Activated B cell treated with CpG ODN at 0.5 μM for 24 hours (primary cell): ENCODE measurements around the gene MXD3. TPM values are rescaled to one million over a fixed set of nuclear protein-coding genes. Genes with fewer than 3 reads are reported as not detected.
"Not testable (repeated sequence)": the region's sequence is repeated elsewhere in the genome, so short reads cannot be mapped to it uniquely, and the experiment has no call there.

ENCODE experiments used
- ATAC-seq: fragments of 200-7000 bp; cut with Tn5 transposase; one replicate; pipeline ENCODE4 v1.10.0; 2021; ENCODE audit warnings: low read depth, mild to moderate bottlenecking, moderate library complexity
- CTCF ChIA-PET: fragments of 350-600 bp; sonication (Branson Sonifier 250); formaldehyde crosslinking; loops from one replicate; lab custom pipeline; 2021; ENCODE audit warnings: antibody characterized with exemption; lab: Charles Lee
- POLR2A ChIA-PET: fragments of 350-600 bp; sonication (Branson Sonifier 250); formaldehyde crosslinking; loops from one replicate; lab custom pipeline; 2021; ENCODE audit warnings: antibody characterized with exemption; lab: Charles Lee
- DNase-seq: peaks from one replicate; pipeline ENCODE4 v3.0.0; 2022
- H3K27ac Mint-ChIP-seq: one replicate; pipeline ENCODE4 v1.8.0; 2020; ENCODE audit warnings: mixed read lengths
- H3K27me3 Mint-ChIP-seq: one replicate; pipeline ENCODE4 v1.8.0; 2021; ENCODE audit warnings: mixed read lengths
- H3K36me3 Mint-ChIP-seq: one replicate; pipeline ENCODE4 v1.8.0; 2021; ENCODE audit warnings: low read depth, mixed read lengths
- H3K4me1 Mint-ChIP-seq: one replicate; pipeline ENCODE4 v1.8.0; 2021; ENCODE audit warnings: mixed read lengths
- H3K4me3 Mint-ChIP-seq: one replicate; pipeline ENCODE4 v1.8.0; 2020; ENCODE audit warnings: mild to moderate bottlenecking, mixed read lengths
- H3K9me3 Mint-ChIP-seq: one replicate; pipeline ENCODE4 v1.8.0; 2020; ENCODE audit warnings: mixed read lengths
- intact Hi-C: fragments of 100-400 bp; cut with micrococcal nuclease; formaldehyde crosslinking; loops from one replicate; pipeline ENCODE4 v1.15.1; 2024
- total RNA-seq: library from RNA; stranded (reverse); gene quantifications from 2 replicates; pipeline ENCODE4 v1.2.3, GENCODE V29; 2022
- TF ChIP-seq, protein P1 (sequence below): fragments of 200-600 bp; IDR thresholded peaks from one replicate; pipeline ENCODE4 v1.8.0; 2022; ENCODE audit warnings: antibody characterized with exemption, mild to moderate bottlenecking

Gene MXD3, protein sequence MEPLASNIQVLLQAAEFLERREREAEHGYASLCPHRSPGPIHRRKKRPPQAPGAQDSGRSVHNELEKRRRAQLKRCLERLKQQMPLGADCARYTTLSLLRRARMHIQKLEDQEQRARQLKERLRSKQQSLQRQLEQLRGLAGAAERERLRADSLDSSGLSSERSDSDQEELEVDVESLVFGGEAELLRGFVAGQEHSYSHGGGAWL
- 7.6 and 9.1 TPM in 2 replicates for total RNA-seq

DNA sequence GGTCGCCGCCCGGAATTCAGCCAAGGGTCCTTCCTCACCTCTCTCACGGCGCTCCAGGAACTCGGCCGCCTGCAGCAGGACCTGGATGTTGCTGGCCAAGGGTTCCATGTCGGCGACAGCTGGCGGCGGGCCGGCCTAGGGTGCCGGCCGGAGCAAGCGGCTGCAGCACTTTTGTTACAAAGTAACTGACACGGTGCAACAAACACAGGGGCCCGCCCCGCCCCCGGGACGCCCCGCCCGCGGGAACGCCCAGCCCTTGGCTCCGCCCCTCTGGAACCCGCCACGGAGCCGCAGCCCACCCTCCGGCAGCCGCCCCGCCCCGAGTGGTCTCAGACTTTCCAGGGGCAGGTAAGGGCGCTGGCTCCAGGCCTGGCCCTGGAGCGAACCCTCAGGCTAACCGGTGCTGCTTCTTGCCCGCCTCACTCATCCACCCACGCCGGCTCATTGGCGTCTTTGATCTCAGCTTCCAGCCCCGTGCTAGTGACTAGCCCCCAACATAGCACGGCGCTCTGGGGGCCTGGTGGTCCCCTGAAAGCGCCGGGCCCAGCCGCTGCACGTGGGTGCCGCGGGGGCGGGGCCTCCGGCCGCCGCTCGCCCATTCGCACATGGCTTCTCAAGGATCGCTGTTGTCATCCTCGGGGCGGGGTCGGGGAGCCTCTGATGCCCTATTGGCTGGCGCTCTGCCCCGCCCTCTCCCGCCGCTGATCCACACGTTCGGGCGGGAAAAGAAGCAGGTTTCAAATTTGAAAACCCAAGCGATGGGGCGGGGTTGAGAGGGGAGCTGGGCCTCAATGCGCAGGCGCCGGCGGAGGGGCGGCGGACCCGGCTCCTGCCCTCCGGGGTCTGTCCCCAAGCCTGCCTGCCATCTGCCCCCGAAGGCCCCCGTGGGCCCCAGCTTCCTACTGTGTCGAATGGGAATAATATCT lies at the start of gene MXD3:
TSS of gene MXD3 (minus strand) at position 176 of the 926 bp plus-strand sequence. CDS start at position 108, 68 bp downstream.
- ChIA-PET CTCF (no interaction called here), POLR2A (interaction anchor here (0.5 to 1.6 kb wide), 6 partner anchors 10 to 750 kb away, joined by 3 to 12 read pairs (median 4); partner anchors contain the start of gene LMAN2)
- Mint-ChIP-seq H3K36me3 (peaks cover 2% of the 10 kb centered on the region), H3K9me3 (no peaks in the 10 kb centered on the region), H3K27me3 (no peaks in the 10 kb centered on the region), H3K27ac (peak within 1 kb of the TSS; percentile 47), H3K4me3 (peak within 1 kb of the TSS; percentile 80), H3K4me1 (peaks cover 38% of the 10 kb centered on the region)
- DNase-seq, result peak; percentile 89
- ATAC-seq, result peak; percentile 90
- intact Hi-C loops, result loop anchor here (1.0 to 5.0 kb wide), 8 partner anchors 9 to 840 kb away; partner anchors contain the start of genes GRK6, LMAN2, NHP2 and PDLIM7
- TF ChIP-seq, protein P1, sequence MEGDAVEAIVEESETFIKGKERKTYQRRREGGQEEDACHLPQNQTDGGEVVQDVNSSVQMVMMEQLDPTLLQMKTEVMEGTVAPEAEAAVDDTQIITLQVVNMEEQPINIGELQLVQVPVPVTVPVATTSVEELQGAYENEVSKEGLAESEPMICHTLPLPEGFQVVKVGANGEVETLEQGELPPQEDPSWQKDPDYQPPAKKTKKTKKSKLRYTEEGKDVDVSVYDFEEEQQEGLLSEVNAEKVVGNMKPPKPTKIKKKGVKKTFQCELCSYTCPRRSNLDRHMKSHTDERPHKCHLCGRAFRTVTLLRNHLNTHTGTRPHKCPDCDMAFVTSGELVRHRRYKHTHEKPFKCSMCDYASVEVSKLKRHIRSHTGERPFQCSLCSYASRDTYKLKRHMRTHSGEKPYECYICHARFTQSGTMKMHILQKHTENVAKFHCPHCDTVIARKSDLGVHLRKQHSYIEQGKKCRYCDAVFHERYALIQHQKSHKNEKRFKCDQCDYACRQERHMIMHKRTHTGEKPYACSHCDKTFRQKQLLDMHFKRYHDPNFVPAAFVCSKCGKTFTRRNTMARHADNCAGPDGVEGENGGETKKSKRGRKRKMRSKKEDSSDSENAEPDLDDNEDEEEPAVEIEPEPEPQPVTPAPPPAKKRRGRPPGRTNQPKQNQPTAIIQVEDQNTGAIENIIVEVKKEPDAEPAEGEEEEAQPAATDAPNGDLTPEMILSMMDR, result no peak

- H3K4me1 Mint-ChIP-seq, result peaks cover 86% of the 10 kb centered on the region
- peaks cover 15% of the 10 kb centered on the region for H3K36me3 Mint-ChIP-seq
- DNase-seq, intact Hi-C loops, H3K4me3 Mint-ChIP-seq, ATAC-seq, H3K27me3 Mint-ChIP-seq, H3K9me3 Mint-ChIP-seq: not testable (repeated sequence)
- H3K27ac Mint-ChIP-seq, result peak overlapping the region; percentile 83
- CTCF ChIA-PET, result interaction anchor here (0.9 to 2.5 kb wide), 4 partner anchors 30 to 94 kb away, joined by 3 to 7 read pairs (median 4); no protein-coding TSS in a partner anchor
- POLR2A ChIA-PET, result interaction anchor here (0.7 to 3.3 kb wide), 4 partner anchors 9 to 48 kb away, joined by 3 to 23 read pairs (median 8); partner anchors contain the start of gene LMAN2
These were observed 49.0 kb upstream of the MXD3 start for GRCh38 chr5:177360740-177361139.

DNA sequence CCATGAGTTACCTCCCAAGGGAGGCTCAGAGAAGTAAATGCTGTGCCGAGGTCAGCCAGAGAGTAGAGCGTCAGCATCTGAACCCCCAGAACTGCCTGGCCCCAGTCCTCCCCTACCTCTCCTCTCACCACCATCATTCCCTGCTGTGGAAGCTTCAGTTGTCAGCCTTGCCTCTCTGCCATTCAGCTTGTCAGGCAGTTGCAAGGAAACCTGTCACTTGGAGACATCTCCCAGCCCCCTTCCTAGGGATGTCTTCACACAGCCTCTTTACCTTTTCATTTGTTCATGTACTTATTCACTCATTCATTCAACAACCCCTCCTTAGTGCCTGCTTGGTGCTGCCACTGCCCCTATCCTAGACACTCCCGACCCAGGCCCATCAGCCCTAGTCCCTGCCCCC lies 48.2 kb upstream of the MXD3 start:
- H3K4me3 Mint-ChIP-seq, result peak overlapping the region; percentile 85
- peaks cover 10% of the 10 kb centered on the region for H3K36me3 Mint-ChIP-seq
- ChIA-PET POLR2A (interaction anchor here (3.3 kb wide), 1 partner anchor 8 kb away, joined by 23 read pairs; the partner anchor contains the start of gene LMAN2), CTCF (no interaction called here)
- ATAC-seq (no peak), DNase-seq (no peak)
- H3K27ac Mint-ChIP-seq, result peak overlapping the region; percentile 78
- H3K9me3 Mint-ChIP-seq, result no peaks in the 10 kb centered on the region
- TF ChIP-seq, protein P1, result no peak
- intact Hi-C loops, result no loop called here
- peaks cover 88% of the 10 kb centered on the region for H3K4me1 Mint-ChIP-seq
- no peaks in the 10 kb centered on the region for H3K27me3 Mint-ChIP-seq

DNA sequence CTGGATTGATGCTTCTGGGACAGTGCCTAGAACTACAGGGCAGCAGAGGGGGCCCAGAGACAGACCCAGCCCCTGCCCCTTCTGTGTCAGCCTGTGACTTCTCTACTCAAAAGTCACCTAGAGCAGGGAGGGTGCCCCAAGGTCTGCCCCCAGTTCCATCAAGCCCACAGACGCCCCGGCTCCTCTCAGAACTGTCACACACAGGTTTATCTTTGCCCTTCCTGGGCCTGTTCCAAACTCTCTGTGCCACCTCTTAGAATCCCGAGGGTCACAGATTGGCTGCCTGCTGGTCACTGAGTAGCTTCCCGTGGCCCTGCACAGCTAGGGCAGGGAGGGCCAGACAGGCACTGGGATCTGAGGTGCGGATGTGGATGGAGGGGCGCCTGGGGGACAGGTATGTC lies 47.8 kb upstream of the MXD3 start:
- no peaks in the 10 kb centered on the region for H3K27me3 Mint-ChIP-seq
- DNase-seq, result no peak
- intact Hi-C loops, result no loop called here
- H3K9me3 Mint-ChIP-seq, result no peaks in the 10 kb centered on the region
- TF ChIP-seq, protein P1, result no peak
- no peak for ATAC-seq
- H3K27ac Mint-ChIP-seq, result peak overlapping the region; percentile 89
- ChIA-PET CTCF (interaction anchor here (3.0 kb wide), 1 partner anchor 10 kb away, joined by 16 read pairs; no protein-coding TSS in a partner anchor), POLR2A (interaction anchor here (3.3 kb wide), 1 partner anchor 8 kb away, joined by 23 read pairs; the partner anchor contains the start of gene LMAN2)
- H3K4me3 Mint-ChIP-seq, result peak overlapping the region; percentile 85
- peaks cover 9% of the 10 kb centered on the region for H3K36me3 Mint-ChIP-seq
- peaks cover 84% of the 10 kb centered on the region for H3K4me1 Mint-ChIP-seq

GRCh38 chr5:177358370-177358819 lies 46.7 kb upstream of the MXD3 start:
- POLR2A ChIA-PET, result interaction anchor here (1.1 to 1.6 kb wide), 4 partner anchors 14 to 224 kb away, joined by 3 to 5 read pairs (median 3); partner anchors contain the start of genes NSD1, PRELID1 and RAB24
- peaks cover 76% of the 10 kb centered on the region for H3K4me1 Mint-ChIP-seq

More at GRCh38 chr5:177358370-177358819, 46.7 kb upstream of the MXD3 start:
- Mint-ChIP-seq H3K4me3 (peak overlapping the region; percentile 85), H3K36me3 (peaks cover 8% of the 10 kb centered on the region), H3K9me3 (no peaks in the 10 kb centered on the region), H3K27me3 (no peaks in the 10 kb centered on the region), H3K27ac (peak overlapping the region; percentile 89)
- intact Hi-C loops, result no loop called here
- ATAC-seq (no peak), DNase-seq (no peak)
- TF ChIP-seq, protein P1, result no peak
- CTCF ChIA-PET, result interaction anchor here (1.0 to 3.0 kb wide), 3 partner anchors 11 to 57 kb away, joined by 3 to 16 read pairs (median 3); no protein-coding TSS in a partner anchor
